SH-SY5Y (cell line): Measurements from ENCODE around the gene KCNN3.

Experiments
- GATA2 ChIP-seq: IDR thresholded peaks from 2 replicates; pipeline ENCODE4 v1.6.1; 2011; ENCODE audit warnings: mild to moderate bottlenecking, low read depth, low read length
- GATA3 ChIP-seq: IDR thresholded peaks from 2 replicates; pipeline ENCODE4 v1.6.1; 2011; ENCODE audit warnings: low read depth, mild to moderate bottlenecking, low read length, moderate library complexity

DNA sequence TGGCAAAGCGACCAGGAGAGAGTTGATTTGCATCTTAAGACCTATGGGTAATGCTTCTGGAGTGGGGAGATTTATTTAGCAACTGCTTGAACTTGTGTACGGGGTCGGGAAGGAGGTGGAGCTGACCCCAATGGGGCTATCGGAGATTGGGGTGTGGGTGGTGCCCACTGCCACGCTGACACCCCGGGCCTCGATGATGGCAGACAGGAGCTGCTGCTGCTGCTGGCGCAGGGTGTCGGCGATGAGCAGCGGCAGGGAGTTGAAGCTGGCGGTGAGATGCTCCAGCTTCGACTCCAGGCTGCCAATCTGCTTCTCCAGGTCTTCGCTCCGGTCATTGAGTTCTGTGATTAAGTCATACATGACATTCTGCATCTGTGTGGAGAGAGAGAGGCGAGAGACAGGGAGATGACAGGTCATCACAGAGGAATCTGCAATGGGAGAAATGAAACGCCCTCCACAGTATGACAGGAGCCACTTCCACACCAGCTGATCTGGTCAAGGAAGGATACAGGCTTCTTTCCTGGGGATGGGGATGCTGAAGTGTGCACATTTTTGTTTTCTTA is 162.1 kb downstream of the KCNN3 start:
- TF ChIP-seq GATA3 = no peak
- no peak for TF ChIP-seq GATA2
